Fibroblast of the aortic adventitia (primary cell): Measurements from ENCODE around the gene GAPVD1. TPM values are rescaled to one million over a fixed set of nuclear protein-coding genes. Genes with fewer than 3 reads are reported as not detected.

Experiments used
- DNase-seq: peaks from one replicate; pipeline ENCODE4 v3.0.0-alpha.2; 2010; ENCODE audit warnings: low read depth
- H3K4me3 ChIP-seq: 2 replicates; pipeline ENCODE4 v1.5.1; 2011; ENCODE audit warnings: low read depth, mild to moderate bottlenecking, control low read depth, low read length, moderate library complexity
- total RNA-seq: library from RNA; depleted of rRNA; stranded (reverse); fragments of >200 nt; gene quantifications from 2 replicates; pipeline ENCODE4 v1.2.3, GENCODE V29; 2012; ENCODE audit warnings: low replicate concordance
- TF ChIP-seq, protein P1 (sequence below): IDR thresholded peaks from 2 replicates; pipeline ENCODE4 v1.5.1; 2011; ENCODE audit warnings: mild to moderate bottlenecking, low read length, control low read depth, inconsistent platforms; ENCODE audit not compliant: insufficient read depth

GAPVD1 gene
- total RNA-seq, 1 donor, result 52.7 TPM

DNA sequence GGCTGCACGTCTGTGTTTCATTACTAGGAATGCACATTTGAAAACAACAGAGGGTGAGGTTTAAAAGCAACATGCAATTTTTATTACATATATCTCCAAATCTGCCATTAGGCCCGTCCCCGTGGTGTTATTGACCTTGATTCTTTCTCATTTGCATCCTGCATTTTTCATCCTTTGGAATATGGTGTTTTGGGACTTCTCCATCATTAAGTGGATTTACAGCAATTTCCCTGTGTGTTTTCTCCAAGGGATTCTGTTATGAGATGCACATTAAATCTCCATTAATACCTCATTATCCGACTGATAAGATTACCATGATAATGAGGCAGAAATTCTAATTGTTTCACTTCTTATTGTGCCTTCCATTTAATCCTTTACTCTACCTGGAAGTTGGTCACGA, 117.6 kb downstream of the GAPVD1 start:
- no peak for DNase-seq
- H3K4me3 ChIP-seq, result no peak overlapping the region
- TF ChIP-seq, protein P1, sequence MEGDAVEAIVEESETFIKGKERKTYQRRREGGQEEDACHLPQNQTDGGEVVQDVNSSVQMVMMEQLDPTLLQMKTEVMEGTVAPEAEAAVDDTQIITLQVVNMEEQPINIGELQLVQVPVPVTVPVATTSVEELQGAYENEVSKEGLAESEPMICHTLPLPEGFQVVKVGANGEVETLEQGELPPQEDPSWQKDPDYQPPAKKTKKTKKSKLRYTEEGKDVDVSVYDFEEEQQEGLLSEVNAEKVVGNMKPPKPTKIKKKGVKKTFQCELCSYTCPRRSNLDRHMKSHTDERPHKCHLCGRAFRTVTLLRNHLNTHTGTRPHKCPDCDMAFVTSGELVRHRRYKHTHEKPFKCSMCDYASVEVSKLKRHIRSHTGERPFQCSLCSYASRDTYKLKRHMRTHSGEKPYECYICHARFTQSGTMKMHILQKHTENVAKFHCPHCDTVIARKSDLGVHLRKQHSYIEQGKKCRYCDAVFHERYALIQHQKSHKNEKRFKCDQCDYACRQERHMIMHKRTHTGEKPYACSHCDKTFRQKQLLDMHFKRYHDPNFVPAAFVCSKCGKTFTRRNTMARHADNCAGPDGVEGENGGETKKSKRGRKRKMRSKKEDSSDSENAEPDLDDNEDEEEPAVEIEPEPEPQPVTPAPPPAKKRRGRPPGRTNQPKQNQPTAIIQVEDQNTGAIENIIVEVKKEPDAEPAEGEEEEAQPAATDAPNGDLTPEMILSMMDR, result no peak

DNA sequence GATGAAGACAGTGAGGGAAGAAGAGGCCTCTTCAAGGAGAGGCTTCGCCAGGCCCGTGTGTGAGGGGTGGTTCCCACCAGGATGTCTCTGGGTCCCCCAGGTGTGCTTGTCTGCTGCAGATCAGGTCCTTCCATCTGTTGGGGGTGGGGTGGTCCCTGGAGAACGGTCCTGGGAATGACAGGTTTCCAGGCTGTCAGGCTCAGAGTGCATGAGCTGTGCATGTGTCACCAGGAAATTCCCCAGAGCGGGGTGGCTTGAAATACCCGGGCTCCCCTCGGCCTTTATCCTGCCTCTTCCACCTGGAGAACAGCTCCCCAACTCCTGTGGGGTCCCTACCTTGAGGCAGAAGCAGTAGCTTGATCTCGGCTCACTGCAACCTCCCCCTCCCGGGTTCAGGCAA, 118.8 kb downstream of the GAPVD1 start:
- TF ChIP-seq, protein P1, result no peak
- no peak for DNase-seq
- no peak overlapping the region for H3K4me3 ChIP-seq

DNA sequence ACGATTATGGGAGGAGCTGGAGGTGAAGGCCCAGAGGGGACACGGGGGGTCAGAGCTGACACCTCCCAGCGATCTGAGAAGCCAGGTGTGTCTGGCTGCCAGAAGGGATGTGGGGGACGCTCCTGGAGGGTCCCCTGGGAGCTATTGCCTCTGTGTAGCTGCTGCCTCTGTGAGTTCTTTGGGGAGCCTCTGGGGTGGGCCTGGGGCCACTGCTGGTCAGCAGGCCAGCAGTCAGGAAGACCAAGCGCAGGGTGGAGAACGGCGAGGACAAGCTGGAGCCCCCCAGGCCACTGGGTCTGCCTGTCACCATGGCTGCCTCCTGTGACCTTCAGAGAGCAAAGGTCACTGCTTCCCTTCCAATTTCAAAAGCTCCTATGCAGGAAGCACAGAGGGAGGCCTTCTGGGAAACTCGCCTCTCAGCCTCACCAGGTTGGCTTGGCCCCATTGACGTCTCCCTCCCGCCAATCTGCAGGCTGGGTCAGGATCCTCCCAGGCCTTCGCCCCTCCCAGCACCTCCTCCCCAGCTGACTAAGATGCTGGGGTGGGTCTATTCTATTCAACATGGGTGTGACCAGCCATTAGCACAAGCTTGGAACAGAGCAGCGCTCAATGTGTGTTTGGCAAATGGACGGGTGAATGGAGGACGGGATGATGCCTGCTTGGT, 126.4 kb downstream of the GAPVD1 start:
- TF ChIP-seq, protein P1, result no peak
- no peak for DNase-seq

DNA sequence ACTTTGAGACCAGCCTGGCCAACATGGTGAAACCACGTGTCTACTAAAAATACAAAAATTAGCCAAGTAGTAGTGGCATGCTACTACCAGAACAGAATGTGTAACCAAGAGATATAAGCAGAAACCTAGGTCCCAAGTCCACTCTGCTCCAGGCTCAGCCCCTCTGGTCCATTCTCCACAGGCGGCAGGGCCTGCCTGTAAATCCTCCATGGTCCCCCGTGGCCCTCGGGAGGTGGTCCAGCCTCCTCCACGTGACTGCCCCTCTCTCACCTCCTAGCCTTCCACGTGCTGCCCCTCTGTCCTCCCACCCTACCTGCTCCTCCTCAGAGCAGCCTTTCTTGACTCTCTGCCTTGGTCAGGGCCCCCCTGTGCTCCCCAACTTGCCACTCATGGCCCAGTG, 127.4 kb downstream of the GAPVD1 start:
- DNase-seq, result no peak
- no peak overlapping the region for H3K4me3 ChIP-seq
- TF ChIP-seq, protein P1, result no peak

More for the DNA sequence above, 126.4 kb downstream of the GAPVD1 start:
- no peak overlapping the region for H3K4me3 ChIP-seq

DNA sequence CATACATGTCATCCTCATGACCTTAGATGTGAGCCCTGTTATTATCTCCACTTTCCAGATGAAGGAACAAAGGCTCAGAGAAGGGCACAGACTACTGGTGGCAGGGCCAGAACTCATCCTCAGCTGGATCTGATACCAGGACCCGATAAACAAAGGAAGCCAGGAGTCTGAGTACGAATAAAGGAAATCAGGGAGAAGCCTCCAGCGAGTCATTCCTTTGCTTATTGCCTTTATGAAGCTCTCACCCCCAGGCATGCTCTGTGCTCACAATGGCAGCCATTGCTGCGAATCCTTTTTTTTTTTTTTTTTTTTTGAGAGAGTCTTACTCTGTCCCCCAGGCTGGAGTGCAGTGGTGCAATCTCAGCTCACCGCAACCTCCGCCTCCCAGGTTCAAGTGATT, 130.1 kb downstream of the GAPVD1 start:
- DNase-seq, result no peak
- TF ChIP-seq, protein P1, result no peak
- H3K4me3 ChIP-seq, result no peak overlapping the region

DNA sequence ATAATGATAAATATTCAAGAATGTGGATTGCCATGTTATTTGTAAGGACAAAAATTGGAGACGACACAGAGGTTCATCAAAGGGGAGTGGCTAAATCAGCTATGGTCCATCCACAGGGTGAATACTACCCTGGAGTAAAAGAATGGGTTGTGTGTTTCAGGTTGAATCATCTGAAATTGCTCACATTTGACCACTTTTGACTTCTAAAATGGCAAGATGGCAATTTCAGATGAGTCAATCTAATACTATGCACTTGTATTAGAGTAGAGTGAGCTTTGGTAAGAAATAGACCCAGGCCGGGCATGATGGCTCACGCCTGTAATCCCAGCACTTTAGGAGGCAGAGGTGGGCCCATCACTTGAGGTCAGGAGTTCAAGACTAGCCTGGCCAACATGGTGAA, 131.8 kb downstream of the GAPVD1 start:
- DNase-seq, result no peak
- H3K4me3 ChIP-seq, result no peak overlapping the region
- TF ChIP-seq, protein P1, result no peak

DNA sequence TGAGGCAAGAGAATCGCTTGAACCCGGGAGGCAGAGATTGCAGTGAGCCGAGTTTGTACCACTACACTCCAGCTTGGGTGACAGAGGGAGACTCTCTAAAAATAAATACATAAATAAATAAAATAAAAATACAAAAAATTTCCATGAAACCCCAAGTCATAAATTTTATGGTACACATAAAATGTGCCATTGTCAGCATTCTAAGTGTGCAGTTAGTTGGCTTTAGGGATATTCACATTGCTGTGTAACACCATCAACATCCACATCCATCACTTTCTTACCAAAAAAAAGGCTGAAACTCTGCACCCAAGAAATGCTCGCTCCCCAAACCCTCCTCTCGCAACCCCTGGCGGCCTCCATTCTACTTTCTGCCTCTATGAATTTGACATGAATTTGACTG, 135.2 kb downstream of the GAPVD1 start:
- TF ChIP-seq, protein P1, result no peak
- no peak overlapping the region for H3K4me3 ChIP-seq
- no peak for DNase-seq
